HepG2 (cell line): ENCODE results near the gene SHISA7. TPM values are rescaled to one million over a fixed set of nuclear protein-coding genes. Genes with fewer than 3 reads are reported as not detected.

Experiments
- AKAP8 ChIP-seq: sonication (generic); formaldehyde crosslinking; IDR thresholded peaks from 2 replicates; pipeline ENCODE4 v1.5.1; 2020; ENCODE audit warnings: mild to moderate bottlenecking, missing genetic modification reagents
- ATAD3A ChIP-seq: sonication (generic); formaldehyde crosslinking; IDR thresholded peaks from 2 replicates; pipeline ENCODE4 v1.4.0; 2020; ENCODE audit warnings: missing genetic modification reagents
- ELK4 ChIP-seq: sonication (generic); formaldehyde crosslinking; IDR thresholded peaks from 2 replicates; pipeline ENCODE4 v1.9.0; 2021; ENCODE audit warnings: missing genetic modification reagents, borderline replicate concordance
- MAFK ChIP-seq, 2 experiments: IDR thresholded peaks in 1 of 2; conservative IDR thresholded peaks in 1 of 2; 2 replicates each; pipeline ENCODE4 v1.6.1; 2011; ENCODE audit warnings: improper control_type of control experiment in 2 of 2, low read length in 2 of 2
- MNT ChIP-seq: fragments of 450-650 bp; IDR thresholded peaks from 2 replicates; pipeline ENCODE4 v1.6.1; 2016
- NONO ChIP-seq, 2 experiments: fragments of 450-650 bp in 1 of 2; sonication (generic) in 1 of 2; formaldehyde crosslinking in 1 of 2; IDR thresholded peaks in 1 of 2; conservative IDR thresholded peaks in 1 of 2; 2 replicates each; pipeline versions ENCODE4 v1.6.1 to v1.8.0; 2017 to 2022; ENCODE audit warnings: mild to moderate bottlenecking in 1 of 2, missing genetic modification reagents in 1 of 2, moderate library complexity in 1 of 2
- PITX1 ChIP-seq: sonication (generic); formaldehyde crosslinking; IDR thresholded peaks from 2 replicates; pipeline ENCODE4 v1.5.1; 2020; ENCODE audit warnings: mild to moderate bottlenecking, missing genetic modification reagents
- POLR2AphosphoS2 ChIP-seq: IDR thresholded peaks from 2 replicates; pipeline ENCODE4 v1.6.1; 2011; ENCODE audit warnings: low read depth, low read length, improper control_type of control experiment
- POLR2AphosphoS5 ChIP-seq: IDR thresholded peaks from 2 replicates; pipeline ENCODE4 v1.6.1; 2012; ENCODE audit warnings: low read depth, low read length
- RARA ChIP-seq: IDR thresholded peaks from 2 replicates; pipeline ENCODE4 v1.6.1; 2016; ENCODE audit warnings: missing genetic modification reagents, missing compliant biosample characterization
- SETDB1 ChIP-seq: sonication (generic); formaldehyde crosslinking; IDR thresholded peaks from 2 replicates; pipeline ENCODE4 v1.5.1; 2020; ENCODE audit warnings: missing genetic modification reagents, mild to moderate bottlenecking, borderline replicate concordance
- ZBTB20 ChIP-seq: sonication (generic); formaldehyde crosslinking; IDR thresholded peaks from 2 replicates; pipeline ENCODE4 v1.8.1; 2023; ENCODE audit warnings: missing genetic modification reagents, low read depth, mild to moderate bottlenecking, borderline replicate concordance
- ZNF720 ChIP-seq: sonication (generic); formaldehyde crosslinking; IDR thresholded peaks from 2 replicates; pipeline ENCODE4 v1.4.0; 2020; ENCODE audit warnings: missing genetic modification reagents
- ZNF800 ChIP-seq: sonication (generic); formaldehyde crosslinking; IDR thresholded peaks from 2 replicates; pipeline ENCODE4 v1.4.0; 2020; ENCODE audit warnings: missing genetic modification reagents
- ZNF891 ChIP-seq: sonication (generic); formaldehyde crosslinking; IDR thresholded peaks from 2 replicates; pipeline ENCODE4 v1.5.0; 2020; ENCODE audit warnings: mild to moderate bottlenecking, missing genetic modification reagents
- ZSCAN31 ChIP-seq: sonication (generic); formaldehyde crosslinking; IDR thresholded peaks from 2 replicates; pipeline ENCODE4 v1.5.0; 2020; ENCODE audit warnings: low read depth, mild to moderate bottlenecking, missing genetic modification reagents
- polyA plus RNA-seq, 8 experiments: library from polyadenylated mRNA; depleted of rRNA in 3 of 8; stranded (reverse) in 7 of 8; unstranded in 1 of 8; fragments of >200 nt; fragmentation: Illumina TruSeq in 4 of 8; extraction: Trizol in 4 of 8; gene quantifications; 2 replicates each; pipeline versions ENCODE4 v1.2.1 to v1.2.3, GENCODE V29; 2011 to 2016; ENCODE audit warnings: low read depth in 4 of 8, missing spikeins in 1 of 8, mixed read lengths in 1 of 8; ENCODE audit not compliant: insufficient read depth in 1 of 8
- total RNA-seq, 5 experiments: library from RNA; depleted of rRNA; stranded (reverse); fragments of >200 nt; fragmentation: Illumina TruSeq; extraction: Trizol; gene quantifications; 2 replicates each; pipeline ENCODE4 v1.2.3, GENCODE V29; 2016; ENCODE audit warnings: low read depth in 1 of 5

Gene SHISA7
- total and polyA plus RNA-seq, 2 of the 13 experiments (the other 11 are each of a cell fraction or from before 2014, with no cell fraction given), result not detected

GRCh38 chr19:55389386-55390317, 53.4 kb downstream of the SHISA7 start (continued):
- TF ChIP-seq MNT, result no peak
- TF ChIP-seq ZBTB20 (CRISPR knock-in tag), result no peak
- no peak for TF ChIP-seq POLR2AphosphoS2
- TF ChIP-seq MAFK (conservative IDR thresholded peaks at IDR 0.05 in 1 of 2, IDR thresholded peaks at IDR 0.05 in 1 of 2; ENCODE audit: low read length in 2 of 2), result no peak
- TF ChIP-seq NONO (IDR thresholded peaks at IDR 0.05), result no peak
- TF ChIP-seq NONO (CRISPR knock-in tag; conservative IDR thresholded peaks at IDR 0.05), result peak; percentile 43; the same call in 1 of the 2 replicates
- no peak for TF ChIP-seq ZNF720 (CRISPR knock-in tag)
- no peak for TF ChIP-seq ELK4
- TF ChIP-seq RARA (CRISPR knock-in tag), result no peak
- no peak for TF ChIP-seq ZSCAN31 (CRISPR knock-in tag)
- no peak for TF ChIP-seq ZNF800
- no peak for TF ChIP-seq PITX1 (CRISPR knock-in tag)
- no peak for TF ChIP-seq AKAP8
- peak; percentile 18; the same call in 1 of the 2 replicates for TF ChIP-seq POLR2AphosphoS5
- TF ChIP-seq SETDB1, result no peak
- TF ChIP-seq ATAD3A (CRISPR knock-in tag), result no peak
- TF ChIP-seq ZNF891 (CRISPR knock-in tag), result no peak
